ENCODE data around the gene KRTAP4-3. TPM values are rescaled to one million over a fixed set of nuclear protein-coding genes. Genes with fewer than 3 reads are reported as not detected.
"Not testable (repeated sequence)": the region's sequence is repeated elsewhere in the genome, so short reads cannot be mapped to it uniquely, and the experiment has no call there.

Gene KRTAP4-3
- total and polyA plus RNA-seq, 5 donors from 2014 or later: not detected

- ATAC-seq (ENCODE audit: low read depth in 2 of 2); H3K27me3 ChIP-seq (ENCODE audit: control insufficient read depth, insufficient read depth, low read length); H3K9me3 ChIP-seq (ENCODE audit: control insufficient read depth in 2 of 2, low read length in 2 of 2); H3K9me3 Mint-ChIP-seq; H3K4me3 ChIP-seq (ENCODE audit: low read depth, low read length); H3K36me3 ChIP-seq (ENCODE audit: control insufficient read depth, insufficient read depth, low read length); H3K4me1 ChIP-seq (ENCODE audit: control insufficient read depth, insufficient read depth, low read length, poor library complexity, severe bottlenecking); H3K36me3 Mint-ChIP-seq; DNase-seq; H3K27ac ChIP-seq (ENCODE audit: insufficient read depth, low read length, poor library complexity, severe bottlenecking): not testable (repeated sequence)
- H3K27me3 Mint-ChIP-seq: peaks cover 38% of the 10 kb centered on the region
- H3K4me1 Mint-ChIP-seq: peaks cover 7 to 43% (median 16%) of the 10 kb centered on the region in 4 donors
- H3K27ac Mint-ChIP-seq: peak within 1 kb of the TSS in 2 of 3 donors; percentile 20 to 29
- peak within 1 kb of the TSS in 2 of 4 donors; percentile 13 to 62 for H3K4me3 Mint-ChIP-seq
Measured at GRCh38 chr17:41123991-41124371, 44.0 kb downstream of the KRTAP4-3 start, which contains the start of gene KRTAP4-12. KRTAP4-12 (minus strand) TSS chr17:41124182; CDS start chr17:41124122, 60 bp downstream.

- not testable (repeated sequence) for H3K9me3 Mint-ChIP-seq; H3K4me1 ChIP-seq (ENCODE audit: control insufficient read depth, insufficient read depth, low read length, poor library complexity, severe bottlenecking); ATAC-seq (ENCODE audit: low read depth in 2 of 2); H3K27ac ChIP-seq (ENCODE audit: insufficient read depth, low read length, poor library complexity, severe bottlenecking); H3K9me3 ChIP-seq (ENCODE audit: control insufficient read depth in 2 of 2, low read length in 2 of 2); H3K36me3 Mint-ChIP-seq; H3K36me3 ChIP-seq (ENCODE audit: control insufficient read depth, insufficient read depth, low read length); DNase-seq; H3K27me3 ChIP-seq (ENCODE audit: control insufficient read depth, insufficient read depth, low read length); H3K4me3 ChIP-seq (ENCODE audit: low read depth, low read length)
- Mint-ChIP-seq H3K27me3 (peaks cover 38% of the 10 kb centered on the region), H3K4me1 (peaks cover 7 to 43% (median 16%) of the 10 kb centered on the region in 4 donors), H3K27ac (peak overlapping the region in 2 of 3 donors; percentile 6 to 20), H3K4me3 (peak overlapping the region in 2 of 4 donors; percentile 13 to 62)
Measured at GRCh38 chr17:41123292-41123990, 44.6 kb downstream of the KRTAP4-3 start.

GRCh38 chr17:41121742-41122141 is 46.3 kb downstream of the KRTAP4-3 start:
- Mint-ChIP-seq H3K4me1 (peaks cover 7 to 46% (median 16%) of the 10 kb centered on the region in 4 donors), H3K27me3 (peaks cover 50% of the 10 kb centered on the region), H3K27ac (no peak overlapping the region), H3K4me3 (no peak overlapping the region), H3K9me3 (peaks cover 0 to 4% (median 0%) of the 10 kb centered on the region in 7 donors), H3K36me3 (no peaks in the 10 kb centered on the region)
- H3K36me3 ChIP-seq (ENCODE audit: control insufficient read depth, insufficient read depth, low read length): no peaks in the 10 kb centered on the region
- H3K4me3 ChIP-seq (ENCODE audit: low read depth, low read length): no peak overlapping the region
- DNase-seq (no peak), ATAC-seq (ENCODE audit: low read depth in 2 of 2) (no peak)
- no peak overlapping the region for H3K27ac ChIP-seq (ENCODE audit: insufficient read depth, low read length, poor library complexity, severe bottlenecking)
- H3K27me3 ChIP-seq (ENCODE audit: control insufficient read depth, insufficient read depth, low read length): peaks cover 5% of the 10 kb centered on the region
- H3K9me3 ChIP-seq (ENCODE audit: control insufficient read depth in 2 of 2, low read length in 2 of 2): peaks cover 0 to 1% of the 10 kb centered on the region in 2 experiments
- H3K4me1 ChIP-seq (ENCODE audit: control insufficient read depth, insufficient read depth, low read length, poor library complexity, severe bottlenecking): peaks cover 9% of the 10 kb centered on the region

- H3K4me3 Mint-ChIP-seq: peak overlapping the region in 2 of 4 donors; percentile 50 to 58
- H3K4me1 Mint-ChIP-seq: peaks cover 7 to 40% (median 14%) of the 10 kb centered on the region in 4 donors
- peak overlapping the region; percentile 5 to 83 (median 76) for H3K27ac Mint-ChIP-seq
Measured at GRCh38 chr17:41119696-41120690, 48.0 kb downstream of the KRTAP4-3 start.

GRCh38 chr17:41118721-41119120 is 49.3 kb downstream of the KRTAP4-3 start:
- no peaks in the 10 kb centered on the region for H3K36me3 Mint-ChIP-seq
- H3K4me3 Mint-ChIP-seq: no peak overlapping the region
- DNase-seq (no peak), ATAC-seq (ENCODE audit: low read depth in 2 of 2) (no peak)
- peaks cover 31% of the 10 kb centered on the region for H3K27me3 Mint-ChIP-seq
- H3K27ac Mint-ChIP-seq: no peak overlapping the region
- Histone ChIP-seq H3K27me3 (ENCODE audit: control insufficient read depth, insufficient read depth, low read length) (peaks cover 7% of the 10 kb centered on the region), H3K4me3 (ENCODE audit: low read depth, low read length) (no peak overlapping the region), H3K36me3 (ENCODE audit: control insufficient read depth, insufficient read depth, low read length) (no peaks in the 10 kb centered on the region), H3K9me3 (ENCODE audit: control insufficient read depth in 2 of 2, low read length in 2 of 2) (no peaks in the 10 kb centered on the region), H3K4me1 (ENCODE audit: control insufficient read depth, insufficient read depth, low read length, poor library complexity, severe bottlenecking) (peaks cover 9% of the 10 kb centered on the region), H3K27ac (ENCODE audit: insufficient read depth, low read length, poor library complexity, severe bottlenecking) (no peak overlapping the region)
- peaks cover 7 to 30% (median 11%) of the 10 kb centered on the region in 4 donors for H3K4me1 Mint-ChIP-seq
- H3K9me3 Mint-ChIP-seq: peaks cover 0 to 6% (median 0%) of the 10 kb centered on the region in 7 donors

More at GRCh38 chr17:41119696-41120690, 48.0 kb downstream of the KRTAP4-3 start:
- ATAC-seq (ENCODE audit: low read depth in 2 of 2) (peak; percentile 65 to 68), DNase-seq (peak in 2 of 3 donors; percentile 22 to 35)
- H3K9me3 Mint-ChIP-seq; H3K36me3 ChIP-seq (ENCODE audit: control insufficient read depth, insufficient read depth, low read length); H3K9me3 ChIP-seq (ENCODE audit: control insufficient read depth in 2 of 2, low read length in 2 of 2); H3K27ac ChIP-seq (ENCODE audit: insufficient read depth, low read length, poor library complexity, severe bottlenecking); H3K27me3 ChIP-seq (ENCODE audit: control insufficient read depth, insufficient read depth, low read length); H3K36me3 Mint-ChIP-seq; H3K4me1 ChIP-seq (ENCODE audit: control insufficient read depth, insufficient read depth, low read length, poor library complexity, severe bottlenecking): not testable (repeated sequence)
- H3K4me3 ChIP-seq (ENCODE audit: low read depth, low read length): peak overlapping the region; percentile 41
- peaks cover 38% of the 10 kb centered on the region for H3K27me3 Mint-ChIP-seq

GRCh38 chr17:41117846-41118386 is 50.1 kb downstream of the KRTAP4-3 start, which contains the start of gene KRTAP4-11:
KRTAP4-11 (minus strand) TSS chr17:41118373; CDS start chr17:41118315, 58 bp downstream.
- H3K4me3 ChIP-seq (ENCODE audit: low read depth, low read length); H3K27ac ChIP-seq (ENCODE audit: insufficient read depth, low read length, poor library complexity, severe bottlenecking); H3K9me3 Mint-ChIP-seq; H3K4me3 Mint-ChIP-seq; H3K36me3 Mint-ChIP-seq; ATAC-seq (ENCODE audit: low read depth in 2 of 2); H3K27me3 ChIP-seq (ENCODE audit: control insufficient read depth, insufficient read depth, low read length); H3K36me3 ChIP-seq (ENCODE audit: control insufficient read depth, insufficient read depth, low read length); DNase-seq; H3K4me1 ChIP-seq (ENCODE audit: control insufficient read depth, insufficient read depth, low read length, poor library complexity, severe bottlenecking); H3K9me3 ChIP-seq (ENCODE audit: control insufficient read depth in 2 of 2, low read length in 2 of 2): not testable (repeated sequence)
- peak within 1 kb of the TSS in 1 of 3 donors; percentile 65 for H3K27ac Mint-ChIP-seq
- H3K4me1 Mint-ChIP-seq: peaks cover 7 to 24% (median 10%) of the 10 kb centered on the region in 4 donors
- H3K27me3 Mint-ChIP-seq: peaks cover 27% of the 10 kb centered on the region

Data from CD4-positive, CD25-positive, alpha-beta regulatory T cell (primary cell).